HUDEP-2 (cell line): ENCODE results near the gene C10orf143.
"Not testable (repeated sequence)": the region's sequence is repeated elsewhere in the genome, so short reads cannot be mapped to it uniquely, and the experiment has no call there.

Experiments used
- DNase-seq, 76 experiments: peaks; one replicate each; lab custom pipeline; 2025; ENCODE audit not compliant: unreplicated experiment in 76 of 76; lab: John Stamatoyannopoulos, UW

The C10orf143 gene

GRCh38 chr10:130038019-130038555, 72.5 kb downstream of the C10orf143 start:
- DNase-seq = no peak

GRCh38 chr10:130037169-130037661, 73.4 kb downstream of the C10orf143 start:
- DNase-seq = no peak

DNA sequence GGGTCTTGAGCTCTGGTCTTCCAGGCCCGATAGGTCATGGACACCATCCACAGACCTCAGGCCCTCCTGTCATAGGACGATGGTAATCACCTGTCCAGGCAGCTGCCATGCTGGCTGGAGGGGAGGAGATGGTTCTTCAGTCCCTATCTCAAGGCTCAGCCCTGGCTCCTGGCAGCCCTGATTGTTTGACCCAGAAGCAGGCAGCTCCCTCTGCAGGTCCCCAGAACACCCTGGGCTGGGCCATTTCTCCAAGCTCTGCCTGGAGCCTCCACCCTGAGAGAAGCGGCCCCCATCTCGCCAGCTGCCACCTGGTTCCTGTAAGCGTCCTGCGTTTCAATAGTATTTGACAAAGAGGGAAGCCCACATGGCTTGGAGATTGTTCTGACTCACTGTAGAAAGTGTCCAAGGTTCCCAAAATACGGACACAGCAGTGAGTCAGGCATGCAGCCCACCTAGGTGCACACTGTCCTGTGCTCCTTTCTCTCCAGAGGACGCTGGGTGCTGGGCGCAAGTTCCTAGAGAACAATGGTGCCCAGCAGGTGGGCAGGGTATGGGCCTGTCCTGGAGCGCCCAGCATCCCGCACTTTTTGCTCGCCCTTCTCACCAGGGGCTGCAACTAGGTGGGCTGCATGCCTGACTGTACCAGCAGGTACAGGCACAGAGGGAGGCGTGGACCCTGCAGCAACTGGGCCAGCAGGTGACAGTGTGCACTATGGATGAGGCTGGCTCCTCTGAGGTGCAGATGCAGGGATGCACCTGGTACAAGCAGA, 74.1 kb downstream of the C10orf143 start:
- no peak for DNase-seq

- DNase-seq = no peak
Measured at GRCh38 chr10:130029209-130029608, 81.4 kb downstream of the C10orf143 start.

GRCh38 chr10:130028465-130028819, 82.2 kb downstream of the C10orf143 start:
- DNase-seq = no peak

DNA sequence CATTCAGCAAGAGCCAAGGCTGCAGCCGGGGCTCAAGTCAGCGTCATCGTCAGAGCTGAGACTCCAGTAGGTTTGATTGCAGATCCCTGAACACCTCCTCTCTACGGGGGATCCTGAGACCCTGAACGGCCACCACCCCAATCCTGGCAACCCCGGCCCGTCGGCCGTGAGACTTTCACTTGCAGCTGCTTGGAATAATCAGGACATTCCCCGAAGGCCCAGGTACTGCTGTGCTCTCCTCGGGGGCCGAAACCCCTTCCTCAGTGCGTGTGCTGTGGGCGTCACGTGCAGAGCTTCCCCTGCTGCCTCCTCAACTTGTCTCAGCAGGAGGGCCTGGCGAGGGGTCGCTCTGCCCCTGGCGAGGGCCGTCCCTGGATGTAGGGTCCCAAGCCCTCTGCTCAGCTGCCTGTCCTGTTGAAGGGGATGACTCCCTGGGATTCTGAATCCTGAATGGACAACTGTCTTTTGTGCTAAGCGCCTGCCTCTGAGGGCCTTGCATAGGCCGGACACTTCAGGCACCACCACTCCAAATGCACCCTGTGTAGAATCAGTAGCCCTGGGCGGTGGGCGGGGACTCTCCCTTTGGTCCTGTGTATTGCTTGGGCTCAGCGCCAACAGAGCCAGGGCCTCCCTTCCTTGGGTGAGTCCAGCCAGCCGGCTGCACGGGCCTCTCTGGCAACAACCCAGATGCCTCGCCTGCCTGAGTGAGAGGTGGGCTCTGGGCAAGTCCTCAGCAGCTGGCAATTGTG, 82.7 kb downstream of the C10orf143 start:
- DNase-seq = peak in 4 of 76 experiments; percentile 3 to 30 (median 12)

- no peak for DNase-seq
Measured at GRCh38 chr10:130026670-130027456, 83.8 kb downstream of the C10orf143 start.

GRCh38 chr10:130025811-130026485, 84.7 kb downstream of the C10orf143 start:
- no peak for DNase-seq

DNA sequence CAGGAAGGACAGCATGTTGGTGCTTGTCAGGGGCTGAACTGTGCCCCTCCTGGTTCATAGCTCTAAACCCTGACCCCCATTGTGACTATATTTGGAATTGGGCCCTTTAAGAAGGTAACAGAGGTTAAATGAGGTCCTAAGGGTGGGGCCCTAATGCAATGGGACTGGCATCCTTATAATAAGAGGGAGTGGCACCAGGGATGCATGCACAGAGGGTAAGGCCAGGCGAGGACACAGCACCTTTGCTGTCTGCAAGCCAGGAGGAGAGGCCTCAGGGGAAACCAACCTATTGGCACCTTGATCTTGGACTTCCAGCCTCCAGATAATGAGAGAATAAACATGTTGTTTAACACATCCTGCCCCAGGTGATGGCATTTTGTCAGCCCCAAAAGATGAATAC, 85.3 kb downstream of the C10orf143 start:
- DNase-seq = no peak

GRCh38 chr10:130024779-130025325, 85.8 kb downstream of the C10orf143 start:
- no peak for DNase-seq

DNA sequence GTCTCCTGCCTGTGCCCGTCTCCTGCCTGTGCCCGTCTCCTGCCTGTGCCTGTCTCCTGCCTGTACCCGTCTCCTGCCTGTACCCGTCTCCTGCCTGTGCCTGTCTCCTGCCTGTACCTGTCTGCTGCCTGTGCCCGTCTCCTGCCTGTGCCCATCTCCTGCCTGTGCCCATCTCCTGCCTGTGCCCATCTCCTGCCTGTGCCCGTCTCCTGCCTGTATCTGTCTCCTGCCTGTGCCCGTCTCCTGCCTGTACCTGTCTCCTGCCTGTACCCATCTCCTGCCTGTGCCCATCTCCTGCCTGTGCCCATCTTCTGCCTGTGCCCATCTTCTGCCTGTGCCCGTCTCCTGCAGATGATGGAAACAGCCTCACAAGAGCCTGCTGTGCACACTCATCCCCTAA, 86.3 kb downstream of the C10orf143 start:
- not testable (repeated sequence) for DNase-seq

DNA sequence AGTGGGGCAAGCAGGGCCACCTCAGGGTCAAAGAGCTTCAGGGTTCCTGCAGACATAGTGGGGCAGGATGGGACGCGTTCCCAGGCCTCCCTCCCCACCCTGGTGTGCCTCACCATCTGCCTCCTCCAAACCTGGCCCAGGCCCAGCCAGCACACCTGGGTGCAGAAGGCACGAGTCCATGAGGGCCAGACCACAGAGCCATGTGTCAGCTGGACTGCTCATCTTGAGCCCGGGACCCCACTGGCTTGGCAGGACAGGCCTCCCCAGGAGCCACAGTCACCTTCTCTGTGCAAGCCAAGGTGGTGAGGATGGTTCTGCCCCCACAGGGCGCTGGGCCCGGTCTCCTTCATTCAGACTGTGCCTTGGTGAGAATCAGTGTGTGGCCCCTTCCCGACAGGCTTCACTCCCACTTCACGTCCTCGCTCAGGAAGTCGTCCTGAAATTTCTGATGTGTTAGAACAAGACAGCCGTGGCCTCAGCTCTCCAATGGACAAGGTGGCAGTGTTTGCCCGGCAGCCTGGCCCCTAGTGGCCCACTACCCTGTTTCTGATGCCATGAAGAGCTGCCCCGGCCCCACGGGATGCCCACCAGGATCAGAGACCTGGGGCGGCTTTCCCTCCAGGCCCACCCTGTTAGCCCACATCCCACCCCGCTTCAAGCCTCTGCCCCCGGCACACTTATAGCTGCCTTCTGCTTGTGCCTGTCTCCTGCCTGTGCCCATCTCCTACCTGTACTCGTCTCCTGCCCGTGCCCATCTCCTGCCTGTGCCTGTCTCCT, 87.0 kb downstream of the C10orf143 start:
- no peak for DNase-seq

DNA sequence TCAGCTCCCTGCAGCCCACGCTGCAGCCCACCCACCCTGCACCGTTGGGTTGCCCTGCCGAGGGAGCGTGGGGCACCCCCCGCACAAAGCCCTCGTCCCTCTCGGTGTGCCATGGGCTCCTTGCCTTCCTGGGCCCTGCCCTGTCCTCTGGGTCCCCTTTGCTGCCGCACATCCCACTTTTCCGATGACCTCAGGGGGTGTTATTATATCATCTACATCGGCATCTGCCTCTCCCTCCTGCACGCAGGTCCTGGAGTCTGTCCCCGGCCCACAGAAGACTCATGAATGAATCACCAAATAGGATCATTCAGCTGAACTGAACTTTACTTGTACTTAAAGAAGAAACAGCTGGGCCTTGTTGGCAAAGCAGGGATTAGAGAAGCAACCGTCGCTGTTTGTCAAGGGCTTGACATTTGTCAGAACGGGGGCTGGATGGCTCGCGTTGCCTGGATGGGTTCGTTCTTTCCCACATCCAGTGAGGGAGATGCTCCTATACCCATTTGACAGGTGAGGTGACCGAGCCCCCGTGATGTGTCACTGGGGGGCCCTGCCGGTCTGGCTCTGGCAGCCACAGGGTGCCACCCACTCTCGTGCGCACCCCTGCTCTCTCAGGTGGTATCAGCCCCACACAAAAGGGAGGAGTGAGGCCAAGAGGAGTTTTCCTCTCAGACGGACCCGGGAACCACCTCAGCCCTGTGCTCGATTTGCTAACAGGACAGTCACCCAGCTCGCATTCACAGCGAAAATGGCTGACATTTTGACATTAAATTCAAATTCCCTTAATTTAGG, 87.9 kb downstream of the C10orf143 start:
- DNase-seq = no peak

- no peak for DNase-seq
Measured at GRCh38 chr10:130022086-130022485, 88.5 kb downstream of the C10orf143 start.

- no peak for DNase-seq
Measured at GRCh38 chr10:130021383-130021950, 89.2 kb downstream of the C10orf143 start.

GRCh38 chr10:130020651-130021382, 89.8 kb downstream of the C10orf143 start:
- DNase-seq = no peak

DNA sequence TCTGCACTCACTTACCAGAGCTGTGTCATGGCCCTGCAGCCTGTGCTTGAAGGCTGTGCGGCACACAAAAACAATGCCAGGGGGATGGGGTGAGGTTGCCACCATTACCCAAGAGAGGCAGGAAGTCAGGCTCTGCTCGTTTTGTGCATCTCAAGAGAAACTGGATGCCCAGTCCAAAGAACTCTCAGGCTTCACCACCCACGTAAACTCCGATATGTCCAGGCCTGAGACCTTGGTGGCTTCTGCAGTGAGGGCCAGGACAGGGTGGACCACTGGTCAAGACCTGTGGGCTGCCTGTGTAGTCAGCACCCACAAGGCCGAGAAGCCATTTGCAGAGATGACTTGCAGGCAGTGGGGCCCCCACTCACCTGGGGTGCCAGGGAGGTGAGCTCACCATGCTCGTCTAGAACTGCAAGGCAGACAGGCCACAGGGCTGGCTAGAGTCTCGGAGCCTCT, 91.9 kb downstream of the C10orf143 start:
- DNase-seq = no peak
